DMS53 (cell line): ENCODE results near the gene ANO2.
"Not testable (repeated sequence)": the region's sequence is repeated elsewhere in the genome, so short reads cannot be mapped to it uniquely, and the experiment has no call there.

Source experiments
- DNase-seq: peaks from one replicate; lab custom pipeline; 2025; lab: John Stamatoyannopoulos, UW

ANO2 gene

GRCh38 chr12:5818877-5819276, 126.2 kb downstream of the ANO2 start:
- not testable (repeated sequence) for DNase-seq

- no peak for DNase-seq
These were observed 127.8 kb downstream of the ANO2 start for GRCh38 chr12:5817246-5817645.

DNA sequence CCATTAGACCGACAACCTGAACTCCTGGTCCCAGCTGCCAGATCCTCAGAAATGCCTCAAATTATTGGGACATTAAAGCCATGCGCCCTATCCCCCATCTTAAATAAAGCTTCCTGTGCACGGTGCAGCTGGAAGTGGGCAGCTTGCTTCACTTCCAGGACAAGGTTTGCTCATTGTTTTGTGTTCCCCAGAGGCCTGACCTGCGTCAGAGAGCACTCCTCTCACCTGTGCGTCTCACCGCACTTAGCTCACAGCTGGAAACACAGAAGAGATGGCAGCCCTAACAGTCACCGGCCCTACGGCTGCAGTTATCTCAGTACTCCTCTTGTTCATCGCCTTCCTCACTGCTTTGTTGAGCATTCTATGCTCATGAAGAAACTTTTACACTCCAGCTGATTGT, 135.5 kb downstream of the ANO2 start:
- DNase-seq: no peak

DNA sequence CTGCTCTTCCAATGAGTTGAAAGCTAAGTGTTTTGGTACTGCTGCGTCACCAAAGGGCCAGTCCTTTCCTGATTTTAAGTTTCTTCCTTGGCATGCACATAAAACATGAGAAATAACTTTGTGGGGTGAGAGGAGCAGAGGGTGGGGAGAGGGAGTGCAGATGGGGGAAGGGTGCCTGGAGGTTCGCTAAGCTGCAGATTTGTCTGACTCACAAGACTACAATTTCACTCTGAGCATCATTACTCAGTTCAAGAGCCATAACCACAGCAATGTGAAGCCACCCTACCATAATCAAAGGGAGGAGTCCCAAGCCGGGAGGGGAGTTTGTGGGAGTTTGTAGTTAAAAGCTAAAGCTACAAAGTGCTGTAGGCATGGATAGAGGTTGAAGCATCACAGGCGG, 136.1 kb downstream of the ANO2 start:
- DNase-seq: no peak

GRCh38 chr12:5807514-5808219, 137.4 kb downstream of the ANO2 start:
- DNase-seq: no peak

DNA sequence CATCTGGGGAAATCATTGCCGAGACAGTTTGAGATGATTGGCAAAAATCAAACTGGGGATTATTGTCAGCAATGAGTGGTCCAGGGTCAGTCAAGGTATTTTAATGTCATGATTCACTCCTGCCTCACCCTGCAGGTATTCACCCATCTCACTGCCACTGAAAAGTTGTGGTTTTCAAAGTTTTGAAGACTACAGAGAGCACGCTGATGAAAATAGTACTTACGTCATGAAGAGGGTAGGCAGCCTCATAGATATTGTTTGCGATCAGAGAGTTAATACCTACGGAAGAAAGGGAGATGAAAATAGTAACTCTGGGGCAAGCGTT, 138.0 kb downstream of the ANO2 start:
- DNase-seq: no peak

- DNase-seq: no peak
These were observed 138.5 kb downstream of the ANO2 start for GRCh38 chr12:5806371-5807089.

- DNase-seq: no peak
These were observed 141.5 kb downstream of the ANO2 start for GRCh38 chr12:5803532-5803931.

DNA sequence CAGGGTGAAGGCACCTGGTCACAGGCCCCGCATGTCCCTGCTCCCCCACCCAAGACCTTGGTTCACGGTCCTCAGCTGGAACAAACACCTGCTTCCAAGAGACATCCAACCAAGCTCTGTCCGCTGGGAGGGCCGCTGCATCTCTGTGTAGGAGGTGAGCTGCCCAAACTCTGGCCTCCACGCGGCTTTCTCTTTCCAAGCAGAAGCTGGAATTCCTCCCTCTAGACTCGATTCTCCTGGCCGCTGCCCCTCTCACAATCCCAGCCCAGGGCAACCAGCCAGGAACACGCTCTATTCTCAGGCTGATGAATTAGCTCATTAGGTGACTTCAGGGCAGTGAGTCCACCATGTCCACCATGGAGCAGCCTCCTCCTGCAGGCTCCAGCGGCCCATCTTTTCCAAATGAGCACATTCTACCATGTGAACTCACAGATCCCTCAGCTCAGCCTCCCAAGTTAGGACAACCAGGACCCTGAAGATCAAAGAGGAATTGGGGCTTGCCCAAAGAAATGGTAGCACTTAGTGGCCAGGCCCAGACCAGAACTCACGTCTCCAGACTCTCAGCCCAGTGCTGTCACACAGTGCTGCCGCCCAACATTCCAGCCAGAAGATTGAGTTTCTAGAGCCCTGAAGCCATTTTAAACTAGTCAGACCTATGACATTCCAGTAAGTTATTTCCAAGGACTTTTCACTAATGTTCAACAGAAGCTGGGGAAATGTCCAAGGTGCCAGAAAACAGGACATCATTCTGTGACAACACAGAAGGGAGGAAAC, 146.6 kb downstream of the ANO2 start:
- DNase-seq: no peak

DNA sequence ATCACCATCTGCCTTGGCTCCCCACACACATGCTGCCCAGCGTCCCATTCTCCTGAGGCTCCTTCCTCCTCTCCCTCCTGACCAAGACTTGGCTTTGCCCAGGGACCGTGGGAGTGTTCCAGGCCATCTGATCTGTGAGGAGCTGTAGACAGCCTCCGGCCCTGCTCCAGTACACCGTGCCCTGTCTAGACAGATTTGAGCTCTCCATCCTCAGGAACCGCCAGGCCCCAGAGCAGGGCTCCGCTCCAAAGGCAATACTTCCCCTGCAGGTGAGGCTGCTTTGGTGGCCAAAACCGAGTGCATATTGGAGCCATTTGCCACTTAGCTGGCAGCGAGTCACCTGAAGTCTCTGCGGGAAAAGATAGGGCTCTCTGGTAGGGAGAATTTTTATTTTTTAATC, 147.4 kb downstream of the ANO2 start:
- no peak for DNase-seq

GRCh38 chr12:5796959-5797225, 148.2 kb downstream of the ANO2 start:
- no peak for DNase-seq

DNA sequence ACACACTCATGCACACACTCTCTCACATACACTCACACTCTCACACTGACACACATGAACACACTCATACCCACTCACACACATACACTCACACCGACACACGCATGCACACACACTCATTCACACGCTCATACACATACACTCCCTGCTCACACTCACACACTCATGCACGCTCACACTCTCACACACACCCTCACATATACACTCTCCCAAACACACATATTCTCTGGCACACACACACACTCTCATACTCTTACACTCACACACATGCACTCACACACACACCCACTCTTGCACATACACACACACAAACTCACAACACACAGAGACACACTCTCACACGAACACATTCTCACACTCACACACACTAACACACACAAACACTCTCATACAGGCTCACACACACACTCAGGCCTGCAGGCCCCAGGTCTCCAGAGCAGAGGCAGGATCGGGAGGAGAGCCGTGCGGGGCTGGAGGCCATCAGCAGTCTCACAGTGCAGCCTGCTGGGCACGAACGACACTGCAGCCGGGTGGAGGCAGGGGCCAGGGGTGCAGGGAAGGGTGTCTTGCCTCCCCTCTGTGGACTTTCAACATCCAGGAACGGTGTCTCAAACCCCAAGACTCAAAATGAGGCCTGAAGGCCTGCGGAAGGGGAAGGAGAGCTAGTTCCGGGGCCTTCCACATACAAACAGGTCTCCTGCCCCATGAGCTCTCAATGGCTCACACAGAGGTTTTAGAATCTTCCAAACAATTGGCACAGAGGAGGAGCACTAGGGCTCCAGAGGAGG, 148.7 kb downstream of the ANO2 start:
- peak; percentile 89 for DNase-seq

- no peak for DNase-seq
These were observed 150.9 kb downstream of the ANO2 start for GRCh38 chr12:5794156-5794555.

- no peak for DNase-seq
These were observed 152.7 kb downstream of the ANO2 start for GRCh38 chr12:5792343-5792742.

- no peak for DNase-seq
These were observed 155.5 kb downstream of the ANO2 start for GRCh38 chr12:5789469-5789968.

DNA sequence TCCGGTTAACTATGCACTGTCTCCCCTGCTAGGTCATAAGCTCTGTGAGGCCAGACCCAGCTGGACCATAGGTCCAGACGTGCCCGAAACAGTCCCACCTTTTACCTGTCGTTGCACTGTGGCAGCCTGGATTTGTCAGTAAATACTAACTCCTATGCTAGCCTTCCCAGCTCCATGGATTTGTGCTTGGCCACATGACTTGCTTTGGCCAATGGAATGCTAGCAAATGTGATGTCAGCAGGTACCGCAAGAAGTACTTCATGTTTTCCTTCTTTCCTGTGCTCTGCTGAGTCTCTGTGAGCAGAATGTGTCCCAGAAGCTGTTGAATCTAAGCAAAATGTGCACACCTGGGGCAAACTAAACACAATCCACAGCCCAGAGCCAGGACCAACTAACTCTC, 157.2 kb downstream of the ANO2 start:
- DNase-seq: no peak

GRCh38 chr12:5785601-5786000, 159.5 kb downstream of the ANO2 start:
- no peak for DNase-seq

GRCh38 chr12:5784462-5785130, 160.5 kb downstream of the ANO2 start:
- no peak for DNase-seq

DNA sequence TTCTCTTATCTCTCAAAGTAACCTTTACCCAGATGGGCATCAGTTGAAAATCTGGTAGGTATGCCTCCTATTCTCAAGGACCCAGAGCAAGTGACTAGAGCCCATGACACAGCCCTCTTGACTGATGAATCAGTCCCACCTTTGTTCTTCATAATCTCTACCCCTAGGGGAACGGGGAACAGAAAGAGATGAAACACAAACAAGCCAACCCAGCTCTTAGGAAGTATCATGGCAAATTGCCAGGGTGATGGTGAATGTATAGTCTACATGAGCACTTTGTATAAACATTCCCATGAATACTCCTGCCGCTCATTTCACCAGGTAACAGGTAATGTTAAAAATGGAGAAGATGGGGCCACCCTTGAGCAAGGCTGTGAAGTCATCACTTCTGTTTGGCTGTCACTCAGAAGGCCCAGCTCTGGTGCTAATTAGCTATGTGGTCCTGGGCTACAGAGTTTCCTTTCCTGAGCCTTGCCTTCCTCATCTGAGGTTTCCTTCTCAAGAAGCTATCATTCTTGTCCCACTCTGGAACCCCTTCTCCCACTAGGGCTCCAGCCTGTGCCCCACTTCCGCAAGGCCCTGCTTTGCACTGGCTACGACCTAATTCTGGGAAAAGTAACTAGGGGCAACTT, 161.7 kb downstream of the ANO2 start:
- DNase-seq: peak; percentile 92

DNA sequence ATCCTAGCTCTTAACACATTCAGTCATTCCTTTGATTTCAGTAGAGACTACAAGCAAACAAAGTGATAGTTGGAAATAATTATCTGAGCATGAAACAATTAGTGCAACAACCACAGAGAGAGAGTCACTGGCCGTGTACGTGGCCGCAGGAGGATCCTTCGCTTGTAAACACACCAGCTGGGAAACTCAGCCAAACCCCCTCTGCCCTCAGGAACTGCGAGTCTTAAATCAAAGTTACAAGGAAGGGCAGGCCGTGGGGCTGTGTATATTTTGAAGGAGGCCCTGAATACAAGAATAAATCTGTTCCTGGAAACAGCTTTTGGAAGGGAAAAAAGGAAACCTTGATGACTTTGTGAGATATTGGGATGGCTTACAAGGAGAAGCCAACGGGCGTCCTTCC, 164.5 kb downstream of the ANO2 start:
- no peak for DNase-seq

GRCh38 chr12:5779401-5779800, 165.7 kb downstream of the ANO2 start:
- DNase-seq: no peak
